K562 (cell line): ENCODE data around the gene MANBA. TPM values are rescaled to one million over a fixed set of nuclear protein-coding genes. Genes with fewer than 3 reads are reported as not detected.

Experiments used
- ATAC-seq: fragments of 200-7000 bp; cut with Tn5 transposase; 3 replicates; pipeline ENCODE4 v1.9.1; 2020; ENCODE audit warnings: moderate library complexity
- BruUV-seq: library from RNA; stranded (reverse); fragments of 400-500 nt; replicated peaks from 2 replicates; lab custom pipeline; 2021; lab: Mats Ljungman, UMichigan
- CTCF ChIA-PET: fragments of 300-600 bp; formaldehyde crosslinking; extraction: SDS; loops from one replicate; lab custom pipeline; 2021; ENCODE audit warnings: low intra/inter-chr PET ratio; lab: Yijun Ruan, JAX
- POLR2A ChIA-PET: fragments of 300-600, 350-650 bp; sonication (Branson Sonifier 250); formaldehyde crosslinking; extraction: SDS; loops from one replicate; lab custom pipeline; 2021; ENCODE audit warnings: antibody characterized with exemption, inconsistent platforms; lab: Yijun Ruan, JAX
- DNase-seq, 4 experiments: peaks; one replicate each; pipeline versions ENCODE4 v3.0.0 to v3.0.0-alpha.2; 2011 to 2018; ENCODE audit warnings: low spot score in 3 of 4, mixed read lengths in 3 of 4; ENCODE audit errors: extremely low read depth in 1 of 4
- FAIRE-seq: peaks from 2 replicates; lab custom pipeline; 2011; peaks lifted over from hg19 to GRCh38; lab: Jason Lieb, UNC
- H2AFZ ChIP-seq: 2 replicates; pipeline ENCODE4 v1.6.0; 2011; ENCODE audit warnings: low read depth, low read length, control low read depth, inconsistent platforms
- H3K27ac ChIP-seq: fragments of 200-600 bp; 3 replicates; pipeline ENCODE4 v1.8.0; 2011; ENCODE audit warnings: low read depth, mild to moderate bottlenecking, control low read depth, inconsistent platforms, low read length, moderate library complexity, mixed read lengths; ENCODE audit errors: extremely low read depth
- H3K27me3 ChIP-seq, 2 experiments: fragments of 300-600 bp in 1 of 2; 2 replicates in 1 of 2; 3 replicates in 1 of 2; pipeline versions ENCODE4 v1.6.0 to v1.8.0; 2011; ENCODE audit warnings: inconsistent platforms in 2 of 2, low read length in 2 of 2, mild to moderate bottlenecking in 1 of 2, mixed read lengths in 1 of 2, moderate library complexity in 1 of 2; ENCODE audit not compliant: control insufficient read depth in 2 of 2, insufficient read depth in 2 of 2
- H3K36me3 ChIP-seq: fragments of 300-600 bp; 3 replicates; pipeline ENCODE4 v1.8.0; 2011; ENCODE audit warnings: mild to moderate bottlenecking, low read length, inconsistent platforms; ENCODE audit not compliant: control insufficient read depth, insufficient read depth
- H3K4me1 ChIP-seq, 2 experiments: fragments of 200-600 bp in 1 of 2; replicated peaks in 1 of 2; 2 replicates in 1 of 2; 3 replicates in 1 of 2; pipeline versions ENCODE4 v1.5.1 to v1.8.0; 2011; ENCODE audit warnings: inconsistent platforms in 2 of 2, low read length in 2 of 2, mild to moderate bottlenecking in 1 of 2, mixed read lengths in 1 of 2, moderate library complexity in 1 of 2; ENCODE audit not compliant: control insufficient read depth in 2 of 2, insufficient read depth in 2 of 2
- H3K4me2 ChIP-seq: 2 replicates; pipeline ENCODE4 v1.6.1; 2011; ENCODE audit warnings: low read length, control low read depth, inconsistent platforms, mixed read lengths; ENCODE audit not compliant: insufficient read depth
- H3K4me3 ChIP-seq: fragments of 200-600 bp; sonication (generic), shearing (Covaris generic); 2 replicates; pipeline ENCODE4 v1.5.1; 2016; ENCODE audit warnings: control low read depth, inconsistent platforms
- H3K79me2 ChIP-seq: fragments of 200-600 bp; 3 replicates; pipeline ENCODE4 v1.8.0; 2011; ENCODE audit warnings: low read length, inconsistent platforms; ENCODE audit not compliant: control insufficient read depth, insufficient read depth
- H3K9ac ChIP-seq, 2 experiments: 2 replicates each; pipeline versions ENCODE4 v1.6.0 to v1.6.1; 2011; ENCODE audit warnings: low read depth in 2 of 2, low read length in 2 of 2, control low read depth in 1 of 2, inconsistent platforms in 1 of 2, mild to moderate bottlenecking in 1 of 2, mixed read lengths in 1 of 2; ENCODE audit not compliant: insufficient read depth in 1 of 2
- H3K9me1 ChIP-seq: one replicate; pipeline ENCODE4 v1.6.0; 2011; ENCODE audit warnings: inconsistent platforms, mild to moderate bottlenecking, low read length, moderate library complexity; ENCODE audit not compliant: control insufficient read depth, insufficient read depth
- H3K9me3 ChIP-seq: replicated peaks from 2 replicates; pipeline ENCODE4 v1.5.1; 2011; ENCODE audit warnings: low read depth, low read length, inconsistent platforms; ENCODE audit not compliant: control insufficient read depth, insufficient read depth
- H4K20me1 ChIP-seq: replicated peaks from 2 replicates; pipeline ENCODE4 v1.6.1; 2011; ENCODE audit warnings: low read length, inconsistent platforms, mixed read lengths; ENCODE audit not compliant: control insufficient read depth, insufficient read depth
- AFF1 ChIP-seq, 2 experiments: fragments of 450-650 bp; IDR thresholded peaks; 2 replicates each; pipeline ENCODE4 v1.6.1; 2018; ENCODE audit warnings: mild to moderate bottlenecking in 2 of 2, low read depth in 1 of 2; ENCODE audit not compliant: partially characterized antibody in 2 of 2
- E2F1 ChIP-seq: sonication (generic); formaldehyde crosslinking; IDR thresholded peaks from 2 replicates; pipeline ENCODE4 v1.8.1; 2023; ENCODE audit warnings: mild to moderate bottlenecking, missing genetic modification reagents, moderate library complexity
- FOXO4 ChIP-seq: fragments of 450-650 bp; formaldehyde crosslinking; IDR thresholded peaks from 2 replicates; pipeline ENCODE4 v1.4.0; 2020; ENCODE audit warnings: mild to moderate bottlenecking, moderate library complexity
- PTRF ChIP-seq: fragments of 450-650 bp; IDR thresholded peaks from 2 replicates; pipeline ENCODE4 v1.6.1; 2016; ENCODE audit warnings: mild to moderate bottlenecking, missing genetic modification characterization, missing compliant biosample characterization
- RAD51 ChIP-seq: fragments of 450-650 bp; IDR thresholded peaks from 2 replicates; pipeline ENCODE4 v1.7.1; 2016; ENCODE audit warnings: low read depth, mild to moderate bottlenecking, borderline replicate concordance
- RB1 ChIP-seq: fragments of 450-650 bp; IDR thresholded peaks from 2 replicates; pipeline ENCODE4 v1.6.1; 2017; ENCODE audit warnings: low read depth, mild to moderate bottlenecking
- SIN3A ChIP-seq, 2 experiments: fragments of 150-350 bp in 1 of 2; IDR thresholded peaks; 2 replicates each; pipeline ENCODE4 v1.6.1; 2011 to 2016; ENCODE audit warnings: borderline replicate concordance in 2 of 2, low read depth in 2 of 2, low read length in 2 of 2, mild to moderate bottlenecking in 2 of 2, moderate library complexity in 2 of 2; ENCODE audit not compliant: control insufficient read depth in 1 of 2
- SNRNP70 ChIP-seq: fragments of 200-400 bp; formaldehyde crosslinking; optimal IDR thresholded peaks from 2 replicates; pipeline ENCODE3; 2017; ENCODE audit warnings: low read depth, low read length
- STAT5B ChIP-seq: fragments of 250-450 bp; sonication (Bioruptor Pico); IDR thresholded peaks from 2 replicates; pipeline ENCODE4 v1.8.0; 2021; ENCODE audit warnings: mild to moderate bottlenecking, inconsistent platforms
- TAF9B ChIP-seq: fragments of 450-650 bp; IDR thresholded peaks from 2 replicates; pipeline ENCODE4 v1.6.1; 2018; ENCODE audit warnings: mild to moderate bottlenecking; ENCODE audit not compliant: partially characterized antibody
- TRIM28 ChIP-seq: fragments of 450-650 bp; IDR thresholded peaks from 2 replicates; pipeline ENCODE4 v1.6.1; 2017
- WHSC1 ChIP-seq: IDR thresholded peaks from one replicate; pipeline ENCODE4 v1.6.1; 2012; ENCODE audit warnings: low read length, control low read depth, inconsistent platforms
- ZC3H8 ChIP-seq: fragments of 450-650 bp; IDR thresholded peaks from 2 replicates; pipeline ENCODE4 v1.6.1; 2017
- ZNF232 ChIP-seq: sonication (generic); formaldehyde crosslinking; IDR thresholded peaks from 2 replicates; pipeline ENCODE4 v1.8.0; 2022; ENCODE audit warnings: mild to moderate bottlenecking, missing genetic modification reagents
- ZNF24 ChIP-seq: fragments of 450-650 bp; IDR thresholded peaks from 2 replicates; pipeline ENCODE4 v1.6.1; 2016
- ZNF324 ChIP-seq: fragments of 250-450 bp; sonication (Bioruptor Pico); IDR thresholded peaks from 2 replicates; pipeline ENCODE4 v1.4.0; 2020; ENCODE audit warnings: mild to moderate bottlenecking
- WGBS: fragments of 100-300 bp; shearing (Covaris generic); methylation state at CpG from one replicate; pipeline ENCODE4 v1.1.6; 2016; ENCODE audit warnings: low coverage, mixed read lengths; ENCODE audit not compliant: insufficient coverage; ENCODE audit errors: missing lambda C conversion rate; 5-methylcytosine and 5-hydroxymethylcytosine counted together
- in situ Hi-C: fragments of 300-500 bp; cut with MboI; formaldehyde crosslinking; loops from 4 replicates; pipeline ENCODE4 v1.15.0; 2018; ENCODE audit warnings: inconsistent platforms, mixed read lengths
- intact Hi-C: fragments of 100-400 bp; cut with micrococcal nuclease; formaldehyde crosslinking; loops from 2 replicates; pipeline ENCODE4 v1.14.2; 2022
- polyA plus RNA-seq, 8 experiments: library from polyadenylated mRNA; depleted of rRNA in 4 of 8; stranded (reverse) in 5 of 8; unstranded in 3 of 8; fragments of >200 nt; fragmentation: Nextera tagmentation in 2 of 8; fragmentation: Illumina TruSeq in 1 of 8; extraction: Ambion mirVana in 2 of 8; extraction: Trizol in 1 of 8; gene quantifications; 2 replicates each; pipeline versions ENCODE4 v1.2.1 to v1.2.3, GENCODE V29; 2011 to 2014; ENCODE audit warnings: inconsistent platforms in 1 of 8, missing spikeins in 1 of 8
- total RNA-seq, 7 experiments: library from RNA; depleted of rRNA in 6 of 7; stranded (reverse); fragments of >200 nt in 6 of 7; fragmentation: Illumina TruSeq in 2 of 7; extraction: Trizol in 2 of 7; gene quantifications; 2 replicates each; pipeline versions ENCODE4 v1.2.1 to v1.2.3, GENCODE V29; 2011 to 2021; ENCODE audit warnings: low replicate concordance in 1 of 7

The MANBA gene
- total and polyA plus RNA-seq, 9 of the 15 experiments (the other 6 are each of a cell fraction or from before 2014, with no cell fraction given) = 1.8 to 12.9 (median 7.7) TPM

- intact Hi-C loops = no loop called here
- no TSS peak for BruUV-seq
- DNase-seq = no peak
- TF ChIP-seq SNRNP70 = no peak
- TF ChIP-seq PTRF = no peak
- no peak for TF ChIP-seq ZNF232 (CRISPR knock-in tag)
- no peak for TF ChIP-seq ZC3H8
- TF ChIP-seq AFF1 (IDR thresholded peaks at IDR 0.05; ENCODE audit: low read depth in 1 of 2, partially characterized antibody in 2 of 2) = no peak
- no peak for TF ChIP-seq TAF9B
- TF ChIP-seq FOXO4 = no peak
- TF ChIP-seq TRIM28 = no peak
- no peak for TF ChIP-seq ZNF324
- TF ChIP-seq WHSC1 = no peak
- TF ChIP-seq STAT5B (CRISPR knock-in tag) = no peak
- no peak for TF ChIP-seq RAD51
- TF ChIP-seq ZNF24 = no peak
- no peak for TF ChIP-seq SIN3A (IDR thresholded peaks at IDR 0.05; ENCODE audit: borderline replicate concordance in 2 of 2, control insufficient read depth in 1 of 2, low read depth in 2 of 2, low read length in 2 of 2)
- TF ChIP-seq E2F1 = no peak
- TF ChIP-seq RB1 = no peak
These were observed 25.2 kb downstream of the MANBA start for GRCh38 chr4:102735582-102735981.

More at GRCh38 chr4:102735582-102735981, 25.2 kb downstream of the MANBA start:
- Histone ChIP-seq H3K27ac (no peak overlapping the region), H3K9ac (no peak overlapping the region), H4K20me1 (no peaks in the 10 kb centered on the region), H3K79me2 (peaks cover 6% of the 10 kb centered on the region; the same call in 1 of the 3 replicates), H3K9me1 (no peaks in the 10 kb centered on the region), H3K4me3 (no peak overlapping the region), H3K4me1 (peaks cover 10% of the 10 kb centered on the region in 2 experiments), H3K27me3 (no peaks in the 10 kb centered on the region), H3K9me3 (no peaks in the 10 kb centered on the region), H2AFZ (no peak overlapping the region), H3K4me2 (no peak overlapping the region), H3K36me3 (no peaks in the 10 kb centered on the region; the same call in 2 of the 3 replicates)
- FAIRE-seq (no peak), ATAC-seq (no peak)
- CTCF ChIA-PET = interaction anchor here (0.7 kb wide), 1 partner anchor 64 kb away, joined by 3 read pairs; no protein-coding TSS in a partner anchor
- 44% methylated on average over 1 of the region's 1 CpG for WGBS
- POLR2A ChIA-PET = interaction anchor here (1.1 kb wide), 1 partner anchor 11 kb away, joined by 4 read pairs; no protein-coding TSS in a partner anchor
- in situ Hi-C loops = no loop called here
